ENCODE measurements around the gene FAM107B.

Gene FAM107B

GRCh38 chr10:14536241-14537213, 238.2 kb downstream of the FAM107B start:
- peak; percentile 34 to 41 for DNase-seq (ENCODE audit: low read depth in 2 of 2)

- DNase-seq (ENCODE audit: low read depth in 2 of 2), result no peak
Observed at GRCh38 chr10:14535457-14536130, 239.1 kb downstream of the FAM107B start.

GRCh38 chr10:14534152-14534551, 240.5 kb downstream of the FAM107B start:
- no peak for DNase-seq (ENCODE audit: low read depth in 2 of 2)

GRCh38 chr10:14533295-14533694, 241.4 kb downstream of the FAM107B start:
- no peak for DNase-seq (ENCODE audit: low read depth in 2 of 2)

- no peak for DNase-seq (ENCODE audit: low read depth in 2 of 2)
Observed at GRCh38 chr10:14532473-14533251, 242.0 kb downstream of the FAM107B start.

- no peak for DNase-seq (ENCODE audit: low read depth in 2 of 2)
Observed at GRCh38 chr10:14531974-14532373, 242.7 kb downstream of the FAM107B start.

GRCh38 chr10:14530465-14530864, 244.2 kb downstream of the FAM107B start:
- DNase-seq (ENCODE audit: low read depth in 2 of 2), result no peak

- DNase-seq (ENCODE audit: low read depth in 2 of 2), result no peak
Observed at GRCh38 chr10:14529351-14529750, 245.3 kb downstream of the FAM107B start.

GRCh38 chr10:14528450-14528849, 246.2 kb downstream of the FAM107B start:
- DNase-seq (ENCODE audit: low read depth in 2 of 2), result no peak

GRCh38 chr10:14527915-14528314, 246.8 kb downstream of the FAM107B start:
- DNase-seq (ENCODE audit: low read depth in 2 of 2), result no peak

GRCh38 chr10:14527134-14527844, 247.4 kb downstream of the FAM107B start:
- no peak for DNase-seq (ENCODE audit: low read depth in 2 of 2)

- no peak for DNase-seq (ENCODE audit: low read depth in 2 of 2)
Observed at GRCh38 chr10:14526326-14526725, 248.4 kb downstream of the FAM107B start.

GRCh38 chr10:14524691-14525324, 249.9 kb downstream of the FAM107B start:
- no peak for DNase-seq (ENCODE audit: low read depth in 2 of 2)

- no peak for DNase-seq (ENCODE audit: low read depth in 2 of 2)
Observed at GRCh38 chr10:14523286-14523685, 251.4 kb downstream of the FAM107B start.

GRCh38 chr10:14519785-14520184, 254.9 kb downstream of the FAM107B start:
- no peak for DNase-seq (ENCODE audit: low read depth in 2 of 2)

GRCh38 chr10:14518149-14518548, 256.5 kb downstream of the FAM107B start:
- no peak for DNase-seq (ENCODE audit: low read depth in 2 of 2)

- DNase-seq (ENCODE audit: low read depth in 2 of 2), result no peak
Observed at GRCh38 chr10:14513123-14513522, 261.6 kb downstream of the FAM107B start.

GRCh38 chr10:14510346-14510745, 264.4 kb downstream of the FAM107B start:
- no peak for DNase-seq (ENCODE audit: low read depth in 2 of 2)

- DNase-seq (ENCODE audit: low read depth in 2 of 2), result peak; percentile 52 to 60
Observed at GRCh38 chr10:14508725-14509124, 266.0 kb downstream of the FAM107B start.

- DNase-seq (ENCODE audit: low read depth in 2 of 2), result no peak
Observed at GRCh38 chr10:14507781-14508180, 266.9 kb downstream of the FAM107B start.

- DNase-seq (ENCODE audit: low read depth in 2 of 2), result no peak
Observed at GRCh38 chr10:14507176-14507575, 267.5 kb downstream of the FAM107B start.
